HG03095 (cell line): ENCODE measurements around the gene CNR2.
"Not testable (repeated sequence)": the region's sequence is repeated elsewhere in the genome, so short reads cannot be mapped to it uniquely, and the experiment has no call there.

Source experiments
- ATAC-seq: cut with Tn5 transposase; IDR thresholded peaks from one replicate; pipeline ENCODE4 v1.9.1; 2021; ENCODE audit warnings: moderate library complexity; ENCODE audit not compliant: unreplicated experiment

The CNR2 gene

DNA sequence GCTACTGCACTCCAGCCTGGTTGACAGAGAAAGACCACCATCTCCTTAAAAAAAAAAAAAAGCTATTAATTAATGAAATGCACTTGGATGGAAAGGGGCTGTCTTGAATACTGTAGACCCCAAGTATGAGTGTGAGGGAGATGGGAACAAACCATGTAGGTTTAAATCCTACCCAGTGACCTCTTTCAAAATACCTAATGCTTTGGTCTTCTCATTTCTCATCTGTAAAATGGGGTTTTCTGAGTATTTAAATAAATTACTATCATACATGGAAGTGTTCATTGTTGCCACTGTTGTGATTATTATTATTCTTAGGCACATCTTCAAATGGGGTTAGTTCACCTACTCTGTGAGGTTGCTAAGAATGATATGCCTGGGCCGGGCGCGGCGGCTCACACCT, 27.9 kb downstream of the CNR2 start:
- no peak for ATAC-seq

DNA sequence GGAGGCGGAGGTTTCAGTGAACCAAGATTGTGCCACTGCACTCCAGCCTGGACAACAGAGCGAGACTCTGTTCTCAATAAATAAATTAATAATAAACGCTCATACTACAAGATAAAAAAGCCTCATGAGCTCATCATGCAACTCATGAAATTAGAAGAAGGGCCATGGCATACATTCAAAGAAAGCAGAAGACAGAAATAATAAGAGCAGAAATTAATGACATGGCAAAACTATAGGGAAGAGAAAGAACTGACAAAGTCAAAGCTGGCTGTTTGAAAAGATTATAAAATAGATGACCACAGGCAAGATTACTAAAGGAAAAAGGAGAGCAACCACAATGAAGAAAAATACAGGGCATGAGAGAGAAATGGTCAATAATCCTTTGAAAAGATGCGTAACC, 30.4 kb downstream of the CNR2 start:
- ATAC-seq: no peak

DNA sequence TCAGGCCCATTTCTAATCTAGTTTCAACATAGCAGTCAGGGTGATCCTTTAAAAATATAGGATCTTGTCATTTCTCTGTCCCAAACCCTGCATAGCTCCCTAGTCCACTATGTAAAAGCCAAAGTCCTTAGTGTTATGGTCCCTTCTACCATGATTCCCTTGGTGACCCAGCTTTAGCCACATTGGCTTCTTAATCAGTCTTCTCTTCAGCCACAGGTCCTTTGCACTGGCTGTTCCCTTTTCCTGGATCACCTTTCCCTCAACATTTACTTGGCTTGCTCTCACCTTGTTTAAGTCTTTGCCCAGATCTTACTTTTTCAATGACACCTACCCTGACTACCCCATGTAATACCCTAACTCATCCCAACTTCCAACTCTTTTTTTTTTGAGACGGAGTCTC, 33.4 kb downstream of the CNR2 start:
- no peak for ATAC-seq

DNA sequence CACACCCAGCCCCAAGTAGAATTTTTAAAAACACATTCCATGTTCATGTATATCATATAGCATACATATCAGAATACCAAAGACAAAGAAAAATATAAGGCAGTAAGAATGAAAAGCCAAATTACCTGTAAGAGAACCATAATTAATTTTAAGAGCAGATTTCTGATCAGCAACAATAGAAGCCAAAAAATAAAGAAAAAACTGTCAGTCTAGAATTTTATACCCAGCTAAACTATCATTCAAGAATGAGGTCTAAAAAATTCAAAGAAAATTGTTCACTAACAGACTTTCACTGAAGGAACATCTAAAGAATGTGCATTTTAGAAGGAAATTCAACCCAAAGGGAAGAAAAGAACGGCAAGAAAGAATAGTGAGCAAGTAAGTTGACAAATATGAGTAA, 34.5 kb downstream of the CNR2 start:
- no peak for ATAC-seq

DNA sequence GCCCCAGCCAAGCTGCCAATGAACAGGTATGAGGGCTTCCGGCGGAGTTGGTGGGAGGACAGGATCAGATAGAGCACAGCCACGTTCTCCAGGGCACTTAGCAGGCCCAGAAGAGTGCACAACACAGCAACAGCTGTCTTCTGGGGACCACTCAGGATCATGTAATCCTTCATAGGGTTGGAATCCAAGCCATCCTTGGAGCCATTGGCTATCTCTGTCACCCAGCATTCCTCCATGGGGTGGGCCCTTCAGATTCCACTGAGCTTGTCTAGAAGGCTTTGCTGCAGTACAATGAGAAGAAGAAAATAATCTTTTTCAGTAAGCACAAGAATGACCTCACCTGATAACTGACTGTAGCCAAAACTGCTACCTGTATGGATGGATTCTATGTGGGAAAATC, 37.8 kb downstream of the CNR2 start:
- no peak for ATAC-seq

DNA sequence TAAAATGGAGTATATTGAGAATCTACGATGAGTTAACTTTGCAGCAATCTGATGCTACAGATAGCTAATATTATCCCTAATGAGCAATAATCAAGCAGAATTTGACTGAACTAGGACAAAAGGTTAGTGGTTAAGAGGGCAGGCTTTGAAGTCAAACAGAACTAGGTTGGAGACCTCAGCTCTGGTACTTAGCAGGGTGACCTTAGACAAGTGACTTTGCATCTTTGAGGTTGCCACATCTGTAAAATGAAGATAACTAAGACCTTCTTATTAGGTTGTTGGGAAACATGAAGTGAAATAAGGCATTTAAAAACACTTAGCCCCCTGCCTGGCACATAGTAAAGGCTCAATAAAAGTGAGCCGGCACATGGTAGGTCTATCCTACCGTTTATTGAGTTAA, 40.7 kb downstream of the CNR2 start:
- ATAC-seq: no peak

DNA sequence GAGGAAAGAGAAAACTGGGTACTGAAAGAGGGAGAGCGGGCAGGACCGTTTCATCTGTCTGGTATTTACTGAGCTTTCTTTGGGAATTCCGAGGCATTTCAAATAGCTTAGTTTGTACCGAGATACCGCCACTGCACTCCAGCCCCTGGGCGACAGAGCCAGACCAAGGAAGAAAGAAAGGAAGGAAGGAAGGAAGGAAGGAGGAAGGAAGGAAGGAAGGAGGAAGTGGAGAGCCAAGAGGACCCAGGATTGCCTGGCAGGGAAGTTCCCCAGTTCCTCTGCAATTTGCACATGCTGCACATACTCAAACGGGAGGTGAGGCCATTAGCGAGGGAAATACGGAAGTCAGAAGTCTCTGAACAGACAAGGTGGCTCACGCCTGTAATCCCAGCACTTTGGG, 44.1 kb downstream of the CNR2 start:
- no peak for ATAC-seq

DNA sequence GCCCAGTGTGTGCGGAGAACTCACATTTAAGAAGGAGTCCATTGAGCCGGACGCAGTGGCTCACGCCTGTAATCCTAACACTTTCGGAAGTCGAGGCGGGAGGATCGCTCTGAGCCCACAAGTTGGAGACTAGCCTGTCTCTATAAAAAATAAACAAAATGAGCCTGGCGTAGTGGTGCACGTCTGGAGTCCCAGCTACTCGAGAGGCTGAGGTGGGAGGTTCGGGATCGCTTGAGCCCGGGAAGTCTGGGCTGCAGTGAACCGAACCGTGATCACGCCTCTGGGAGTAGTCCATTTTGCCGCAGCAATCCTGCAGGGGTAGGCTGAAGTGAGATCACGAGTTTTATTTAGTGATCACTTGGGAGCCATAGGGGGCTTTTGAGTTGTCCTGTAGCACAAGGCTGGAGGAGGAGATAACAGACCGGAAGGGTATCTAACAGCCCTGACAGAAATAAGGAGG, 44.6 kb downstream of the CNR2 start:
- peak; percentile 10 for ATAC-seq

DNA sequence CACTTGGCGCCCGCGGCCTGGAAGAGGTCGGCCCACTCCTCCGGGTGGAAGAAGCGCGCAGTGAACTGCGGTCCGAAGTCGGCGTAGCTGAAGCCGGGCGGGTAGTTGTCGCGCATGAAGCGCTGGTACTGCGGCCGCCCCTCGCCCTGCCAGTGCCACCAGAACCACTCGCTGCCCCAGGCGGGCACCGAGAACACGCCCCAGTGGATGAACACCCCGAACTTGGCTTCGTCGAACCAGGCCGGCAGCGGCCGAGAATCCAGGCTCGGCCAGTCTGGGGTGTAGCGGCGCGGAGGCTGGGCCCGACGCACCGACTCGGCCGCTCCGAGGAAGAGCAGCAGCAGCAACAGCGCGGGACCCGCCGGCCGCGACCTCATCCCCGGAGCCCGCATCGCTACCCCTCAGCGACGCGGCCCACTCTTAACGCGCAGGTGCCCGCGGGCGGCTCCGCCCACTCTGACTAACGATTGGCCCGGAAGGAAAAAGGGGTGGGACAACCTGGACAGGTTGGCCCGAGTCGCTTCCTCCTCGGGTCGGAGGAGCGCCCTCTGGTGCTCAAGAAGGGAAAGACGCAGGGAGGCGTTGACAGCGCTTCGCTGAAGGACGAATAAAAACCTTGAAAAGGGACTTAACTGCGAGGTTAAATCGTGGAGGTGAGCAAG, 45.1 kb downstream of the CNR2 start, which contains the start of gene FUCA1:
FUCA1 (minus strand) TSS at position 396 of the 662 bp plus-strand sequence; CDS start at position 392, 4 bp downstream.
- peak; percentile 78 for ATAC-seq

DNA sequence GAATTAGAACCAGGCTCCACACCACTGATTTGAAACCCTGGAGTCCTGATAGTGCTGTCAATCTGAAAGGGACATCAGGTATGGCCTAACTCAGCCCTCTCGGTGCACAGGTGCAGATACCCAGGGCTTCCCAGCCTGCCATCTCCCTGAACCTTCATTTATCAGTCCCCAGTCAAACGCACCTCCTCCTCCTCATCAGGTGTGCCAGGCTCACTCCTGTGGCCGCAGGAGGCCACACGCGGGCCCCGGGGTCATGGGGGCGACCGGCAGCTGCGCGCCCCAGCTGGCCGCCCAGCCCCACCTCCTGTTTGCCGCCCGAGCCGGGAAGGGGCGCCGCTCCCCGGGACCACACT, 45.6 kb downstream of the CNR2 start:
- ATAC-seq: no peak

DNA sequence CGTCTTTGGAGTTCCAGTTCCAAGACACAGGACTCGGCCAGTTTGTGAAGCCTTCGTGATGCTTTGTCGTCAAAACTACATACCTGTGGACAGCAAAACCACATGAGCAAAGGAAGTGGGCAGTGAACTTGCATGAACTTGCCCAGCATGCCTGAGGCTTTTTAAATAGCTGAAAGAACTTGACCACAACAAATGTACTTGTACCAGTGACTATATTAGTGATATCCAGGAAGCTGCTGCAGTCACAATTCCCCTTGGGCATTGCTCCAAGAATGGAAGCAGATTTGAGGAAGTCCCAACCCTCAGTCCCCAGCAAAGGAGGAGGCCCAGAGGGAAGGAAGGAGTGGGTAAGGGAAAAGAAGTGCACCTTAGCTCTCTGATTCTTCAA, 47.6 kb downstream of the CNR2 start:
- no peak for ATAC-seq

DNA sequence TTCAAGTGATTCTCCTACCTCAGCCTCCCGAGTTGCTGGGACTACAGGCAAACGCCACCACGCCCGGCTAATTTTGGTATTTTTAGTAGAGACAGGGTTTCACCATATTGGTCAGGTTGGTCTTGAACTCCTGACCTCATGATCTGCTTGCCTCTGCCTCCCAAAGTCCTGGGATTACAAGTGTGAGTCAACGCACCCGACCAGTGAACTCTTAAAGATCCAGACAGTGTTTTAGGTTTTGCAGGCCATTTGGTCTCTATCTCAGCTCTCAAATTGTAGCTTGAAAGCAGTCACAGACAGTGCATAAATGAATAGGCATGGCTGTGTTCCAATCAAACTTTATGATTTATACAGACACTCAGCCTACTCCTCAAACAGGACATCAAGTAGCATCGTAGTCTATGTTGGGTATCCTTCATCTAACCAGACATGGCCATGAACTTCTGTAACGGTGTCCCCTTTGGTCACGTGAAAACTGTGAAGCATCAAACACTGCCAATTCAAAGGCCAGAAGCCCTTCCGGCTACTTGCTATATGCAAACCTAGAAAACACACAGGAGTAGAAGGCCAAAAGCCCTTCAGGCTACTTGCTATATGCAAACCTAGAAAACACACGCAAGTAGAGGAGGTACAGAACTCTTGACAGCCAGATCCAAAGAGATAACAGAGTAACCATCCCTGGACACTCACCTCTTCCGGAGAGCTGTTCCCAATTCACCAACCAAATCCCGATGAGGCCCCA, 48.2 kb downstream of the CNR2 start:
- no peak for ATAC-seq

DNA sequence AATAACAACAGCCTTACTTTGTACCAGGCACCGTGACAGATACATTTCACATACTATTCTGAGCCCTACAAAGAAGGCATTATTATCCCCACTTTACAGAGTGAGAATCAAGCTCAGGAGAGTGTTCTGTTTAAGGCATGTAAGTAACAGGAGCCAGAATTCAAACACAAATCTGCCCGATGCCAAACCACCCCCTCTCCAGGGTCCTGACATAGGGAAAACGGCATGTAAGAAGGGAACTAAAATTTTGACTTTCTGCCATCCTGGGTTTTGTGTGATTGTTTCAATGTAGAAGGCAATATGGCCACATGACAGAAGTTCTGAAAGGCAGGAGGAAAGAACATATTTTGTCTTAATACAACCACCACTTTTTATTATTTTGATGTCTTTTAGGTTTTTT, 50.5 kb downstream of the CNR2 start:
- no peak for ATAC-seq

DNA sequence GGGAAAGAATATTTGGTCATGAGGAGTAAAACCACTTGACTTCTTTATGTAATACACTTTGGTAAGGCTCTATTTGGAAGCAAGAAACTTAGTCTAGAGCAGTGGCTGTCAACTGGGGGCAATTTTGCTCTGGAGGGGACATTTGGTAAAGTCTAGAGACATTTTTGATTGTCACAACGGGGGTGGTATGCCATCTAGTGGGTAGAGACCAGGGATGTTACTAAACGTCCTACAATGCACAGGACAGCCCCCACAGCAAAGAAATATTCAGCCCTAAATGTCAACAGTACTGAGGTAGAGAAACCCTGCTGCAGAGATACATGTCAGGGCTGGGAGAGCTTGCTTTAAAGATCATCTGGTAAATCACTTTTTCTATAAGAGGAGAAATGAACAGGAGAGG, 58.6 kb downstream of the CNR2 start:
- ATAC-seq: no peak

DNA sequence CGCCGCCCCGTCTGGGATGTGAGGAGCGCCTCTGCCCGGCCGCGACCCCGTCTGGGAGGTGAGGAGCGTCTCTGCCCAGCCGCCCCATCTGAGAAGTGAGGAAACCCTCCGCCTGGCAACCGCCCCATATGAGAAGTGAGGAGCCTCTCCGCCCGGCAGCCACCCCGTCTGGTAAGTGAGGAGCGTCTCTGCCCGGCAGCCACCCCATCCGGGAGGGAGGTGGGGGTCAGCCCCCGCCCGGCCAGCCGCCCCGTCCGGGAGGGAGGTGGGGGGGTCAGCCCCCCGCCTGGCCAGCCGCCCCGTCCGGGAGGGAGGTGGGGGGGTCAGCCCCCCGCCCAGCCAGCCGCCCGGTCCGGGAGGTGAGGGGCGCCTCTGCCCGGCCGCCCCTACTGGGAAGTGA, 60.0 kb downstream of the CNR2 start:
- not testable (repeated sequence) for ATAC-seq

DNA sequence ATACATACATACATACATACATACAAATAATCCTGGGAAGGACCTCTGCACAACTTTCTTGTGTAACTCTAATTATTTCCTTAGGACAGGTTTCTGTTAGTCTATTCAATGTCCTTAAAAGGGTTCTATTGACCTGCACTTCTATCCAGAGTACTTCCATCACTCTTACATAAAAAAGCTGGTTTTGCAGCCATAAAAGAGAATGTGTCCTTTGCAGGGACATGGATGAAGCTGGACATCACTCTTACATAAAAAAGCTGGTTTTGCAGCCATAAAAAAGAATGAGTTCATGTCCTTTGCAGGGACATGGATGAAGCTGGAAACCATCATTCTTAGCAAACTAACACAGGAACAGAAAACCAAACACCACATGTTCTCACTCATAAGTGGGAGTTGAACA, 61.8 kb downstream of the CNR2 start:
- not testable (repeated sequence) for ATAC-seq

DNA sequence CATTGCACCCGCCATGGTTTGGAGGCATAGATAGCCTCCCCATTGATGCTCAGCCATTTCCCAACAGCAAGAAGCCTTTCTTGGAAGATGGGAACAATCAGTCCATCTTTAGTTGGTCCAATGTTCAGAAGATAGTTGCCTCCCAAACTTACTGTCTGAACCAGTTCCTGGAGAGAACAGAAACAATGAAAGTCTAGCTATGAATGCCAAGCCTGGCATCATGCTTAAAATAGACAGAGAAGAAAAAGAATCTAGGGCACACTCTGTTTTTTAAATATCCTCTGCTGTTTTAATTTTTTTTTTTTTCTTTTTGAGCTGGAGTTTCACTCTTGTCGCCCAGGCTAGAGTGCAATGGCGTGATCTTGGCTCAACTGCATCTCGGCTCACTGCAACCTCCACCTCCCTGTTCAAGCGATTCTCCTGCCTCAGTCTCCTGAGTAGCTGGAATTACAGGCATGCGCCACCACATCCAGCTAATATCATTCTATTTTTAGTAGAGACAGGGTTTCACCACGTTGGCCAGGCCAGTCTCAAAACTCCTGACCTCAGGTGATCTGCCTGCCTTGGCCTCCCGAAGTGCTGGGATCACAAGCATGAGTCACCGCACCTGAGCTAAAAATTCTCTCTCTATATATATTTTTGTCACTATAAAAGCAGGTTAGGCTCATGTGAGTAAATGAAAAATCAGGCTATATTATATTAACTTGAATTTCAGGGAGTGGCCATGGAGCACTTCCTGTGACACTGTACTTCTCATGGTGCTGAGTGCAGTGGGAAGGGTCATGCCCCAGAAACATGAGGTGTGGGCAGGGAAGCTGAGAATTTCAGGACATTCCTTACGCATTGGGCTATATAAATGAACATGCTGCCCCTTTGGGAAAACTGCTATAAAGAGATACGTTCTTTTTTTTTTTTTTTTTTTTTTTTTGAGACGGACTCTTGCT, 64.2 kb downstream of the CNR2 start:
- ATAC-seq: no peak

DNA sequence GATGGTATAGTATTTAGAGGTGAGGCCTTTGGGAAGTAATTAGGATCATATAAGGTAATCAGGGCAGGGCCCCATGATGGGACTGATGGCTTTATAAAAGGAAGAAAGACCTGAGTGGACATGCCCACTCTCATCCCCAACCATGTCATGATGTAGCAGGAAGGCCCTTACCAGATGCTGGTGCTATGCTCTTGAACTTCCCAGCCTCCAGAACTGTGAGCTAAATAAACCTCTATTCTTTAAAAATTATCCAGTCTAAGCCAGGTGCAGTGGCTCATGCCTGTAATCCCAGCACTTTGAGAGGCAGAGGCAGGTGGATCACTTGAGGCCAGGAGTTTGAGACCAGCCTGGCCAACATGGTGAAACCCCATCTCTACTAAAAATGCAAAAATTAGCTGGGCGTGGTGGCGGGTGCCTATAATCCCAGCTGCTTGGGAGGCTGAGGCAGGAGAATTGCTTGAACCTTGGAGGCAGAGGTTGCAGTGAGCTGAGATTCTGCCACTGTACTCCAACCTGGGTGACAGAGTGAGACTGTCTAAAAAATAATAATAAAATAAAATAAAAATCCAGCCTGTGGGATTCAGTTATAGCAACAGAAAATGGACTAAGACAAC, 65.6 kb downstream of the CNR2 start:
- ATAC-seq: not testable (repeated sequence)

DNA sequence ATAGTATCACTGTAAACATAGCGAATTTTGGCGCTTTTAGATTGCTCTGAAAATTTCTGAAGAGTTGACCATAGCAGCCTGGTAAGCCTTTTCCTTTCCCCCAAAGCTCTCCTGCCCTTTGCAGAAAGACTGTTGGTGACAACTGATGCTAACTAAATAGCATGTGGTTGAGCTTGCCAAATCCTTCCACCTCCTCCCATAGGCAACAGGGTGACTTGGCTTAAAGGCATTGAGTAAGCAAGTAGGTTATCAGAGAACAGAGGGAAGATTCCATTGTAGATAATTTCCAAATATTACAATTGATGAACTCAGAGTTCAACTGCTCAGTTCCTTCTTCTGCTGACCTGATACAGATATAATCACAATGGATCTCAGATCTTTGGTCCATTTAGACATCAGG, 68.0 kb downstream of the CNR2 start:
- no peak for ATAC-seq

DNA sequence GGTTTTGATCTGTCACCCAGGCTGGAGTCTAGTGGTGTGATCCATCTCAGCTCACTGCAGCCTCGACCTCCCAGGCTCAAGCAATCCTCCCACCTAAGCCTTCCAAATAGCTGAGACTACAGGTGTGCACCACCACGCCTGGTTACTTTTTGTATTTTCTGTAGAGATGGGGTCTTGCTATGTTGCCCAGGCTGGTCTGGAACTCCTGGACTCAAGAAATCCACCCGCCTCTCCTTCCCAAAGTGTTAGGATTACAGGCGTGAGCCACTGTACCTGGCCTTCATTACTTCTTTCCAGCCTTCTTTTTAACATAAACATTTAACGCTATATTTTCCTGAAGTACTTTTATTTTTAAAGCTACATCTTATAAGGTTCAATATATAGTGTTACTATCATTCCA, 69.5 kb downstream of the CNR2 start:
- ATAC-seq: no peak

DNA sequence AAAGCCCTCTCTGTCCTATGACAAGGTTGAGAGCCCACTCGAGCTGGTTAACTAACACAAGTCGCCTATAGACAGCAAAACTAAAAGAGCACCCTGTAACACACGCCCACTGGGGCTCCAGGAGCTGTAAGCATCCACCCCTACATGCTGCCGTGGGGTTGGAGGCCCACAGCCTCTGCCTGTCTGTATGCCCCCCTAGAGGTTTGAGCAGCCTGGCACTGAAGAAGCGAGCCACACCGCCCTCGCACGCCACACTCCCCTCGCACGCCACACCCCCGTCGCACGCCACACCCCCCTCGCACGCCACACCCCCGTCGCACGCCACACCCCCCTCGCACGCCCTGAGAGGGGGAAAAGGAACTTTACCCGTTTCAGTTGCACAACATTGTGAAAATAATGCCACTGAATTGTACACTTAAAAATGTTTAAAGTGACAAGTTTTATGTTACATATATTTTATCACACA, 74.7 kb downstream of the CNR2 start:
- no peak for ATAC-seq
